Measurements from ENCODE around the gene TLK2. TPM values are rescaled to one million over a fixed set of nuclear protein-coding genes. Genes with fewer than 3 reads are reported as not detected.

TLK2 gene
- 16.2 and 20.1 TPM in 2 replicates for total RNA-seq

DNA sequence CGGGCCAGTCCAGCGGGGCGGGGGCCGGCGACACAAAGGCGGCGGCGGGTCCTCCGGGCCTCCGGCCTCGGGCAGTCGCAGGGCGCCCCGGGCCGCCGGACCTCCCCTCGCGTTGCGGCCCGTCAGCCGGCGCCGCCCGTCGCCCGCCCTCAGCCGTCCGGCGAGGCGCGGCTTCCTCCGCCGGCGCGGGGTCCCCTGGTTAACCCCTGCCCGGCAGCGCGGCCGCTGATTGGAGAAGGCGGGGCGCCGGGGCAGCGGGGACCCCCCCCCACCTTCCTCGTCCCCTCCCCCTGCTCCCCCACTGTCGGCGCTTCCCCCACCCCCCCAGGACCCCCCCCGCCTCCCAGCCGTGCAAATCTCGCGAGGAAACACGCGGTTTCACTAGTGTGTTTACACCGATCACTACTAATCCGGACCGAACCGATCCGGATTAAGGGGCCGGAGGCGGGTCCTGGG, at the start of gene TLK2:
TSS of gene TLK2 (plus strand) at position 402 of the 456 bp plus-strand sequence. CDS start 2,301 bp downstream, outside the sequence.

DNA sequence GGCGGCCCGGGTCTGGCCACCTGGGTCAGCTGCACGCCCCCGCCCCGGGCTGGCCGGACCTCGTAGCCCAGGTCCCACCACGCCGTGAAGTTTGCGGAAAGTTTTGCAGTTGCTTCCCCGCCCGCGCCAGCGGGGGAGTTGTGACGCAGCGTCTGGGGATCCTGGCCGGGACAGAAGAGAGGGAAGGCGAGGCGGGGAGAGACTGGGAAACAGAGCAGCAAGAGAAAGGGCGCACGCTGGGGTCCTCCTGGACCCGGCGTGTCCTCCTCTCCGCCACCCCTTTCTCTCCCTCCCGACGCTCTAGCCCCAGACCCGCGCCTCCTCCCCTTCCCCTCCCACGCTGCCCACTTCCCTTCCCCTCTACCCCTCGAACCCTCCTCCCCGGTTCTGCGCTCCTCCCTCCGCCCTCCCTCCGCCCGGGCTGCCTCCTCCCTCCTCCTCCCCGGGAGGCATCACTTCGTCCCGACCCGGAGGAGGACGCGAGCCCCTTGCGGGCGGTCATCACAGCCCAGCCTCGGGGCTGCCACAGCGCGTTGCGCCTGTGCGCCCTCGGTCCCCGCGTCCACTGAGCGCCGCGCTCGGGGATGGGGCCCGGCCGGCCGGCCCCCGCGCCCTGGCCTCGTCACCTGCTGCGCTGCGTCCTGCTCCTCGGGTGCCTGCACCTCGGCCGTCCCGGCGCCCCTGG, 148.7 kb downstream of the TLK2 start, which contains the start of gene MRC2:
TSS of gene MRC2 (plus strand) at position 452 of the 685 bp plus-strand sequence. CDS start at position 585, 133 bp downstream.

Other genes starting within 250 kb of the TLK2 start
- not detected in 2 replicates for gene EFCAB3, start 98.3 kb upstream of the TLK2 start, total RNA-seq
- 22.0 and 22.1 TPM in 2 replicates for gene METTL2A, start 54.9 kb upstream of the TLK2 start, total RNA-seq
- 41.5 and 50.9 TPM in 2 replicates for gene MRC2, start 148.8 kb downstream of the TLK2 start, total RNA-seq

Data from airway epithelial cell (primary cell).